Smooth muscle cell (in vitro differentiated cells): ENCODE measurements around the gene CPN2. TPM values are rescaled to one million over a fixed set of nuclear protein-coding genes. Genes with fewer than 3 reads are reported as not detected.

Experiments
- DNase-seq: peaks from one replicate; lab custom pipeline; 2025; ENCODE audit not compliant: unreplicated experiment; lab: John Stamatoyannopoulos, UW
- H2AFZ ChIP-seq: fragments of 200-600 bp; sonication (generic); 2 replicates; pipeline ENCODE4 v1.6.0; 2016; ENCODE audit warnings: antibody characterized with exemption, low read depth, mild to moderate bottlenecking
- H3F3A ChIP-seq: fragments of 200-600 bp; sonication (generic); 2 replicates; pipeline ENCODE4 v1.6.0; 2017; ENCODE audit warnings: antibody characterized with exemption, low read depth
- H3K27ac ChIP-seq: fragments of 200-600 bp; sonication (generic); 2 replicates; pipeline ENCODE4 v1.5.1; 2016; ENCODE audit warnings: low read depth, mild to moderate bottlenecking
- H3K27me3 ChIP-seq: fragments of 200-600 bp; sonication (generic); 2 replicates; pipeline ENCODE4 v1.6.1; 2016; ENCODE audit warnings: low read depth, mild to moderate bottlenecking
- H3K36me3 ChIP-seq: fragments of 200-600 bp; sonication (generic); 2 replicates; pipeline ENCODE4 v1.5.1; 2016; ENCODE audit warnings: low read depth
- H3K4me1 ChIP-seq: fragments of 200-600 bp; sonication (generic); 2 replicates; pipeline ENCODE4 v1.5.1; 2016; ENCODE audit warnings: low read depth
- H3K4me2 ChIP-seq: fragments of 200-600 bp; sonication (generic); 2 replicates; pipeline ENCODE4 v1.6.0; 2016; ENCODE audit warnings: mild to moderate bottlenecking
- H3K4me3 ChIP-seq: fragments of 200-600 bp; sonication (generic); 2 replicates; pipeline ENCODE4 v1.5.1; 2016; ENCODE audit warnings: mild to moderate bottlenecking
- H3K79me2 ChIP-seq: fragments of 200-600 bp; sonication (generic); 2 replicates; pipeline ENCODE4 v1.6.0; 2016; ENCODE audit warnings: low read depth, mild to moderate bottlenecking
- H3K9ac ChIP-seq: fragments of 200-600 bp; sonication (generic); 2 replicates; pipeline ENCODE4 v1.6.0; 2016; ENCODE audit warnings: low read depth
- H3K9me3 ChIP-seq: fragments of 200-600 bp; sonication (generic); replicated peaks from 2 replicates; pipeline ENCODE4 v1.5.1; 2016; ENCODE audit warnings: low read depth
- H4K20me1 ChIP-seq: fragments of 200-600 bp; sonication (generic); 2 replicates; pipeline ENCODE4 v1.6.0; 2016; ENCODE audit warnings: low read depth
- WGBS: methylation state at CpG from one replicate; pipeline ENCODE4 v1.1.7; 2016; ENCODE audit warnings: low lambda C conversion rate; 5-methylcytosine and 5-hydroxymethylcytosine counted together
- polyA plus RNA-seq: library from polyadenylated mRNA; unstranded; fragments of >200 nt; fragmentation: Nextera tagmentation; extraction: Ambion mirVana; gene quantifications from 2 replicates; pipeline ENCODE4 v1.2.1, GENCODE V29; 2016
- total RNA-seq: library from RNA; depleted of rRNA; stranded (reverse); fragments of >200 nt; gene quantifications from 2 replicates; pipeline ENCODE4 v1.2.3, GENCODE V29; 2014
- TF ChIP-seq, protein P1 (sequence below): fragments of 200-600 bp; sonication (generic); IDR thresholded peaks from 2 replicates; pipeline ENCODE4 v1.5.1; 2017; ENCODE audit warnings: borderline replicate concordance, mild to moderate bottlenecking, antibody characterized with exemption; ENCODE audit not compliant: insufficient read depth, poor library complexity, severe bottlenecking

CPN2 gene
- total and polyA plus RNA-seq, 2 experiments from 2014 or later, result 0.13 TPM; not detected in 1

DNA sequence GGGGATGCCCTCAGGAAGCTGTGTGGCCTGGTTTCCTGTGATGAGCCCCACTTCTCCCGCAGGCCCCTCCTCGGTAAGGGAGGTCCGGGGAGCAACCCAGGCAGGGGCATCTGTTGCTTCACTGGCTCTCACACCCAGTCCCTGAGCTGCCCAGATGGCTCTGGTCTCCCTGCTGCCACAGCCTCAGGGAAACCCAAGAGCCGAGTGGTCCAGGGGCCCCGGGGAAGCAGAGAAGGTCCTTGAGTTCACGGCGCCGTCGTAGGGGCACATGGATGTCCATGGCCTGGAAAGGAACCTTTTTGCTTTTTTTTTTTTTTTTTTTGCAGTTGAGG, 31.7 kb upstream of the CPN2 start:
- peaks cover 8% of the 10 kb centered on the region for H3K4me1 ChIP-seq
- H3K27me3 ChIP-seq, result no peaks in the 10 kb centered on the region
- no peak for DNase-seq
- no peaks in the 10 kb centered on the region for H4K20me1 ChIP-seq
- no peaks in the 10 kb centered on the region for H3K79me2 ChIP-seq
- no peak overlapping the region for H3K27ac ChIP-seq
- H3K36me3 ChIP-seq, result no peaks in the 10 kb centered on the region
- no peak overlapping the region for H2AFZ ChIP-seq
- H3K4me2 ChIP-seq, result no peak overlapping the region
- TF ChIP-seq, protein P1, sequence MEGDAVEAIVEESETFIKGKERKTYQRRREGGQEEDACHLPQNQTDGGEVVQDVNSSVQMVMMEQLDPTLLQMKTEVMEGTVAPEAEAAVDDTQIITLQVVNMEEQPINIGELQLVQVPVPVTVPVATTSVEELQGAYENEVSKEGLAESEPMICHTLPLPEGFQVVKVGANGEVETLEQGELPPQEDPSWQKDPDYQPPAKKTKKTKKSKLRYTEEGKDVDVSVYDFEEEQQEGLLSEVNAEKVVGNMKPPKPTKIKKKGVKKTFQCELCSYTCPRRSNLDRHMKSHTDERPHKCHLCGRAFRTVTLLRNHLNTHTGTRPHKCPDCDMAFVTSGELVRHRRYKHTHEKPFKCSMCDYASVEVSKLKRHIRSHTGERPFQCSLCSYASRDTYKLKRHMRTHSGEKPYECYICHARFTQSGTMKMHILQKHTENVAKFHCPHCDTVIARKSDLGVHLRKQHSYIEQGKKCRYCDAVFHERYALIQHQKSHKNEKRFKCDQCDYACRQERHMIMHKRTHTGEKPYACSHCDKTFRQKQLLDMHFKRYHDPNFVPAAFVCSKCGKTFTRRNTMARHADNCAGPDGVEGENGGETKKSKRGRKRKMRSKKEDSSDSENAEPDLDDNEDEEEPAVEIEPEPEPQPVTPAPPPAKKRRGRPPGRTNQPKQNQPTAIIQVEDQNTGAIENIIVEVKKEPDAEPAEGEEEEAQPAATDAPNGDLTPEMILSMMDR, result no peak
- no peaks in the 10 kb centered on the region for H3K9me3 ChIP-seq
- no peak overlapping the region for H3K4me3 ChIP-seq
- WGBS, result 87% methylated on average over 9 of the region's 9 CpGs
- H3F3A ChIP-seq, result no peaks in the 10 kb centered on the region
- H3K9ac ChIP-seq, result no peak overlapping the region

DNA sequence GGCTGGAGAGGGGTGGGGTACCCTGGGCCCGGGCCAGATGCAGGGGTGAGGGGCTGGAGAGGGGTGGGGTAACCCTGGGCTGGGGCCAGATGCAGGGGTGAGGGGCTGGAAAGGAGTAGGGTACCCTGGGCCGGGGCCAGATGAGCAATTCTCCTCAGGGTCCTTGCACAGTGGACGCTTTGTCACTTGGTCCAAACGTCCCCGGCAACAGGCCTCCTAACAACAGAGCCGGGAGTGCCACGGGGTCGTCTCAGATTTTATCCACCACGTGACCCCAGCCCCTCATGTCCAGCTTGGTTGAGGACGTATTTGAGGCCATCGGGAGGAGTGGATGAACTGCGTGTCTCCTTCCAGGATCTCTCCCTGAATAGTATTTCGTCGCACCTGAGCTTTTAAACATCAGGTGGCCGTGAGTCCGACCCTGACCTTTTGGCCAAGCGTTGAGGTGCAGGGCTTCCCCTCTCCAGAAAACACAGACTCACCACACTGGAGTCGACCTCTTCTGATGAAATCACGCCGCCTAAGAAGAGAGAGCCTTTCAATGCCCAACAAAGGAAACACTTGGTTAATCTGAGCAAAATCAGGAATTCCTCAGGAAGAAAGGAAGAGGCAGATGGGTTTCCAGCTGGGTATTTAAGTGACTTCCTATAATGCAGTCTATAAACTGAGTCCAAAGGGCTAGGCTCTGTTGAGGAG, 31.2 kb upstream of the CPN2 start:
- TF ChIP-seq, protein P1, result no peak
- WGBS, result 90% methylated on average over 19 of the region's 20 CpGs

DNA sequence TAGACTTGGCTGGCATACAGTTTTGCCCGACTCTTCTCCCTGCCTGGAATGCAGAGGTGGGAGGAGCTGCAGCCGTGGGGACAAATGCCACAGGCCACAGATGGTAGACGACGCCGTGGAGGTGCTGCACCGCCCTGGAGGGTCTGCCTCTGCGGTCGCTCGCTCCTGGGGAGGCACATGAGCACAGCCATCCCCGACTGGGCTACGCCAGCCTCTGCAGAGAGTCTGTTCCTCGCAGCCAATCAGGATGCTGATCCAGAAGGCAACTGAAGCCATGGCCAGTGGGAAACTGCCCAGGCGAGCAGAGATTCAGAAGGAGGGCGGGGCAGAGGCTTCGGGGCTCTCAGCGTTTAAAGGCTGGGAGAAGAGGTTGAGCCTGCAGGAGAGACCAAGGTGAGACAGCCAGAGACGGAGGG, 30.3 kb upstream of the CPN2 start:
- Histone ChIP-seq H3F3A (no peaks in the 10 kb centered on the region), H4K20me1 (no peaks in the 10 kb centered on the region), H3K9ac (no peak overlapping the region), H2AFZ (no peak overlapping the region), H3K4me3 (no peak overlapping the region), H3K27me3 (no peaks in the 10 kb centered on the region), H3K36me3 (no peaks in the 10 kb centered on the region), H3K9me3 (no peaks in the 10 kb centered on the region), H3K79me2 (no peaks in the 10 kb centered on the region), H3K27ac (no peak overlapping the region), H3K4me2 (no peak overlapping the region), H3K4me1 (peaks cover 8% of the 10 kb centered on the region)
- 76% methylated on average over 17 of the region's 17 CpGs for WGBS
- DNase-seq, result no peak
- TF ChIP-seq, protein P1, result no peak

More for the DNA sequence above, 31.2 kb upstream of the CPN2 start:
- DNase-seq, result no peak
- no peaks in the 10 kb centered on the region for H3K27me3 ChIP-seq
- H3K4me1 ChIP-seq, result peaks cover 8% of the 10 kb centered on the region
- no peak overlapping the region for H3K4me3 ChIP-seq
- no peaks in the 10 kb centered on the region for H3F3A ChIP-seq
- no peaks in the 10 kb centered on the region for H4K20me1 ChIP-seq
- no peak overlapping the region for H3K27ac ChIP-seq
- no peaks in the 10 kb centered on the region for H3K79me2 ChIP-seq
- no peaks in the 10 kb centered on the region for H3K9me3 ChIP-seq
- no peak overlapping the region for H2AFZ ChIP-seq
- H3K36me3 ChIP-seq, result no peaks in the 10 kb centered on the region
- no peak overlapping the region for H3K9ac ChIP-seq
- no peak overlapping the region for H3K4me2 ChIP-seq

DNA sequence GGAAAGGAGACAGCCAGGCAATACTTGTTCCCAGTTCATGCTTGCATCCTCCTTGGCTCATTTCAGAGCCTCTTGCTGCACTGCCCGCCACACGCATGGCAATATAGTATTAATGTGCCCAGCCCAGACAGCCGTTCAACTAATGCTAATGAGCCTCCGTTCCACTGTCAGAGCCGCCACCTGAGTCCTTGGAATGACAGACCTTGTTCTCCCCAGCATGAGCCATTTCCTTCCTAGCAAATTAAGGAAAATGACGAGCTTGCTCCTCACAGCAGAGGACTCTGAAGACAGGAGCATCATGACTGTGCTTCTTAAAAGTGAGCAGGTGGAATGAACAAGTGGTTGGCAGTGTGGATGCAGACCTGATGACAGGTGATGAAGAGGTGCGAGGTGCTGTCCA, 29.2 kb upstream of the CPN2 start:
- no peak for DNase-seq
- TF ChIP-seq, protein P1, result no peak
- H3K27ac ChIP-seq, result no peak overlapping the region
- no peak overlapping the region for H3K4me2 ChIP-seq
- WGBS, result 84% methylated on average over 7 of the region's 7 CpGs
- H3K36me3 ChIP-seq, result no peaks in the 10 kb centered on the region
- no peak overlapping the region for H2AFZ ChIP-seq
- no peaks in the 10 kb centered on the region for H4K20me1 ChIP-seq
- peaks cover 15% of the 10 kb centered on the region for H3K4me1 ChIP-seq
- no peaks in the 10 kb centered on the region for H3F3A ChIP-seq
- H3K4me3 ChIP-seq, result no peak overlapping the region
- no peaks in the 10 kb centered on the region for H3K79me2 ChIP-seq
- no peaks in the 10 kb centered on the region for H3K27me3 ChIP-seq
- no peak overlapping the region for H3K9ac ChIP-seq
- no peaks in the 10 kb centered on the region for H3K9me3 ChIP-seq
